RPMI8226 (cell line): Measurements from ENCODE around the gene PROSER2.

Source experiments
- DNase-seq: peaks from one replicate; pipeline ENCODE4 v3.0.0-alpha.2; 2015

PROSER2 gene

DNA sequence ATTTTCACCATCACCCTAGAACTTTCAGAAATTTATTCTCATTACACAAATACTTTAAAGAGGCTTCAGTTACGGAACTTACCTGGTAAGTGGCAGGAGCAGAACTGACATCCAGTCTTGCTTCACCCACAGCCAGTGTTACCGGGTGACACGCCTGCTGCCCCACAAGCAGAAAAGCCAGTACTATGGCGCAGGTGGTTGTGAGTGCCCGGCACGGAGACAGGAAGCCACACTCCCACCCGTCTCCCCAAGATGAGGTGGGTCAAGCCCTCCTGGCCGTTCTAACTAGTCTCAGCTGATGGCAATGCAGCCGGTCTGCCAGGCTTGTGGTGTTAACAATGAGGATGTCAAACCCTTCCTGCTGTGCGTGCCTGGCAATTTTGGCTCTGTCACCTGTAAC lies 86.9 kb downstream of the PROSER2 start:
- DNase-seq = no peak

DNA sequence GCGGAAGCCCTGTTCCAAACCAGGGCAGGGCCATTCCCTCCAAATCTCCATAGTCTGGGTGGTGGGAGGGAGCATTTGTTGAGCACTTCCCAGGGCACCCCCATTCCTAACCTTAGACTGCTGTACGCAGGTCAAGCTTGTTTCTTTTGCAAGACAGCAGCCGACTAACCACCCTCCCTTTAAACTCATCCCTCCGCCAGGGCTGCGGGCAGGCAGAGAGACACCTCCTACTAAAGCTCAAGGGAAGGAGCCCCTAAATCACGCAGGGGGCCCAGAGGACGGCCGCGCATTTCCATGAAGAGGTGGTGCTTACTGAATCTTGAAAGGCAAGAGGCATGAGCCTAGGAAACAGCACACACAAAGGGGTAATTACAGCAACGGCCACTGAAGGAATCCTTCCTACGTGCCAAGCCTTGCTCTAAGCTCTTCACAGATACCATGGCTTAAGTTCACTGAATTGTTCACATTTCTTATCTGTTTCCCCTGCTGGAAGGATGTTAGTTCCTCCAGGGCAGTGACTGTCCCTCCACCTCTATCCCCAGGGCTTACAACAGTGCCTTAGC lies 90.0 kb downstream of the PROSER2 start:
- no peak for DNase-seq

DNA sequence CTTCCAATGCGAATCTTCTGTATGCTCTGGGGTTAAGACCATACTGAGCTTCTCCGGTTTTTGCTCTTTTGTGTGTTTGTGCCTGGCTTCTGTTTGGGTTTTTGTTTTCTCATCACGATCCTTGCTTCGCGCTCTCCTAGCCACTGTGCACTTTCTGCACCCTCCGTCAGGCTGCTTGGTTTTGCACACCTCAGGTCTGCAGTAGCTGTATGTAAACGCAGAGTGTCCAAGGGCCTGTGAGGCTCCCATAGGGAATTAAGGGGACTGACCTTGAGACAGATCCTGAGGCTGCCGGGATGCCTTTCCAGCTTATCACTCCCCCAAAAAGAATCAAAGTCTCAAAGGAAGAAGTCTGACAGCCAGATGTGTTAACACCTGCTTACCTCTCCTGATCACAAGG lies 95.2 kb downstream of the PROSER2 start:
- DNase-seq = no peak

DNA sequence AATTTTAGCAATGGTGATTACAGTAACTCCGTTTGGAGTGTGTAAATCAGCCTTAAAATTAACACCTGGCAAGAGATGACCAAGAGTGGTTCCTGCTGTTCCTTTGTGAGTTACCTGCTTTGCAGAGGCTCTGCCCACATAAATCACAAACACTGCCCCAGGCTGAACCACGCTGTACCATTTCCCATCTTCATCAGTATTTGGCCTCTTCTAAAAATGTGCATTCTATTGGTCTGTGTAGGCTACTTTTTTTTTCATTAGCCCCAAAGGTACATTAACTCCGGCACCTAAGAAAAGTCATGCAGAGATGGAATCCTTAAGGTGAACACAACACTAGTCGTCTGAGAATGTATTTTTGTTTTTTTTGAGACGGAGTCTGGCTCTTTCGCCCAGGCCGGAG lies 96.1 kb downstream of the PROSER2 start:
- no peak for DNase-seq
